MM.1S (cell line): ENCODE measurements around the gene SLC24A3.

Experiments used
- DNase-seq: peaks from one replicate; pipeline ENCODE4 v3.0.0-alpha.2; 2015
- H2AFZ ChIP-seq: fragments of 300-600 bp; sonication (generic); 2 replicates; pipeline ENCODE4 v1.6.0; 2016; ENCODE audit warnings: antibody characterized with exemption, low read length
- H3F3A ChIP-seq: fragments of 300-600 bp; sonication (generic); 2 replicates; pipeline ENCODE4 v1.6.1; 2016; ENCODE audit warnings: mild to moderate bottlenecking, antibody characterized with exemption, low read length, moderate library complexity, mixed read lengths; ENCODE audit not compliant: insufficient read depth
- H3K27ac ChIP-seq: fragments of 300-600 bp; sonication (generic); 2 replicates; pipeline ENCODE4 v1.5.1; 2016; ENCODE audit warnings: mild to moderate bottlenecking, low read length
- H3K27me3 ChIP-seq: fragments of 300-600 bp; sonication (generic); replicated peaks from 2 replicates; pipeline ENCODE4 v1.6.0; 2016; ENCODE audit warnings: low read length; ENCODE audit not compliant: insufficient read depth
- H3K36me3 ChIP-seq: fragments of 300-600 bp; sonication (generic); replicated peaks from 2 replicates; pipeline ENCODE4 v1.6.1; 2016; ENCODE audit warnings: mild to moderate bottlenecking, low read length, mixed read lengths; ENCODE audit not compliant: insufficient read depth
- H3K4me1 ChIP-seq: fragments of 300-600 bp; sonication (generic); 2 replicates; pipeline ENCODE4 v1.6.1; 2016; ENCODE audit warnings: low read length, mixed read lengths
- H3K4me2 ChIP-seq: fragments of 300-600 bp; sonication (generic); 2 replicates; pipeline ENCODE4 v1.6.0; 2016; ENCODE audit warnings: low read depth, low read length
- H3K4me3 ChIP-seq: fragments of 300-600 bp; sonication (generic); 2 replicates; pipeline ENCODE4 v1.5.1; 2016; ENCODE audit warnings: low read length, mixed read lengths
- H3K79me2 ChIP-seq: fragments of 300-600 bp; sonication (generic); 2 replicates; pipeline ENCODE4 v1.6.1; 2016; ENCODE audit warnings: mixed run types, low read length, mixed read lengths
- H3K9ac ChIP-seq: fragments of 300-600 bp; sonication (generic); 2 replicates; pipeline ENCODE4 v1.6.1; 2016; ENCODE audit warnings: low read length, mixed read lengths
- H3K9me2 ChIP-seq: fragments of 300-600 bp; sonication (generic); replicated peaks from 2 replicates; pipeline ENCODE4 v1.6.1; 2016; ENCODE audit warnings: mild to moderate bottlenecking, low read length, mixed read lengths; ENCODE audit not compliant: insufficient read depth
- H3K9me3 ChIP-seq: fragments of 300-600 bp; sonication (generic); replicated peaks from 2 replicates; pipeline ENCODE4 v1.6.1; 2016; ENCODE audit warnings: mild to moderate bottlenecking, low read length, mixed read lengths; ENCODE audit not compliant: insufficient read depth
- H4K20me1 ChIP-seq: fragments of 300-600 bp; sonication (generic); 2 replicates; pipeline ENCODE4 v1.6.1; 2016; ENCODE audit warnings: mild to moderate bottlenecking, low read length, moderate library complexity, mixed read lengths; ENCODE audit not compliant: insufficient read depth
- EZH2 ChIP-seq: fragments of 300-600 bp; sonication (generic); optimal IDR thresholded peaks from 2 replicates; pipeline ENCODE3; 2017; ENCODE audit warnings: low read depth, mild to moderate bottlenecking, antibody characterized with exemption, low read length, mixed read lengths
- EZH2phosphoT487 ChIP-seq: fragments of 300-600 bp; sonication (generic); IDR thresholded peaks from 2 replicates; pipeline ENCODE4 v1.6.1; 2018; ENCODE audit warnings: antibody characterized with exemption, low read length
- TF ChIP-seq, protein P1 (sequence below): fragments of 300-600 bp; sonication (generic); IDR thresholded peaks from 2 replicates; pipeline ENCODE4 v1.5.1; 2016; ENCODE audit warnings: antibody characterized with exemption, low read length, mixed read lengths

The SLC24A3 gene

DNA sequence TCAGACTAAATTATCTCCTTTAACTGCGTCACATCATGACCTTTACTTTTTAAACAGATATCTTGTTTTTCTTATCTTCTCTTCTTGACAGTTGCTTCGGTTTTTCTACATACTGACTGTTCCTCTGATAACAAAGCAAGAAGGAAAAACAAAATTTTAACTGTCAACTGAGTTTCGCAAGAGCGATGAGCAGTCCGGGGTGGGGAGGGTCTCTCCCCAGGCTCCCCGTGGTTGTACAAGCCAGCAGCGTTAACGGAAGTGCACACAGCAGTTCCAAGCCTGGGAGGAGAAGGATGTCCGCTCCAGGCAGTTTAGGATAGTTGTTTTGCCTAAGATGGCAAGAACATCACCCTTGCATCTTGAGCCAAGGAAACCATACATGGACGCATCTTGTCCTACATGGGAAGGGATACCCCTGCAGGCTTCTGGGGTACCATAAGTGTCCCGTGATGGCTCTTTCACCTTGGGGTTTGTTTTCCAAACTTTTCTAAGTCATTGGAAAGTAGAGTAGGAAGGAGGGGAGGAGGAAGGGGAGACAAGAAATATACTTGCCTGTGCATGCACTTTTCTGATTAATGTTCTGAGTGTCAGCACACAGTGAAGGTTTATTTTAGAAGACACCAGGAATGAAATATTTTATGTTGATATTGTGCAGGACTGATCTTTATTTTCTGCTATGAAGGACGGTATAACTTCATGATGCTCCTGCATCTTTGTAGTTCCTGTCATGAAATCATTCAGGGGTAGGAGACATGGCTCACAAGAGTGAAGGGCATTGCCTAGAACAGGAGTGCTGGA lies 20.8 kb downstream of the SLC24A3 start:
- no peaks in the 10 kb centered on the region for H3K79me2 ChIP-seq
- H3K9me2 ChIP-seq, result no peaks in the 10 kb centered on the region
- H2AFZ ChIP-seq, result no peak overlapping the region
- no peaks in the 10 kb centered on the region for H3K27me3 ChIP-seq
- H4K20me1 ChIP-seq, result no peaks in the 10 kb centered on the region
- no peaks in the 10 kb centered on the region for H3K36me3 ChIP-seq
- H3K4me3 ChIP-seq, result no peak overlapping the region
- no peaks in the 10 kb centered on the region for H3K9me3 ChIP-seq
- TF ChIP-seq, protein P1, sequence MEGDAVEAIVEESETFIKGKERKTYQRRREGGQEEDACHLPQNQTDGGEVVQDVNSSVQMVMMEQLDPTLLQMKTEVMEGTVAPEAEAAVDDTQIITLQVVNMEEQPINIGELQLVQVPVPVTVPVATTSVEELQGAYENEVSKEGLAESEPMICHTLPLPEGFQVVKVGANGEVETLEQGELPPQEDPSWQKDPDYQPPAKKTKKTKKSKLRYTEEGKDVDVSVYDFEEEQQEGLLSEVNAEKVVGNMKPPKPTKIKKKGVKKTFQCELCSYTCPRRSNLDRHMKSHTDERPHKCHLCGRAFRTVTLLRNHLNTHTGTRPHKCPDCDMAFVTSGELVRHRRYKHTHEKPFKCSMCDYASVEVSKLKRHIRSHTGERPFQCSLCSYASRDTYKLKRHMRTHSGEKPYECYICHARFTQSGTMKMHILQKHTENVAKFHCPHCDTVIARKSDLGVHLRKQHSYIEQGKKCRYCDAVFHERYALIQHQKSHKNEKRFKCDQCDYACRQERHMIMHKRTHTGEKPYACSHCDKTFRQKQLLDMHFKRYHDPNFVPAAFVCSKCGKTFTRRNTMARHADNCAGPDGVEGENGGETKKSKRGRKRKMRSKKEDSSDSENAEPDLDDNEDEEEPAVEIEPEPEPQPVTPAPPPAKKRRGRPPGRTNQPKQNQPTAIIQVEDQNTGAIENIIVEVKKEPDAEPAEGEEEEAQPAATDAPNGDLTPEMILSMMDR, result no peak
- no peak for TF ChIP-seq EZH2
- TF ChIP-seq EZH2phosphoT487, result no peak
- no peak overlapping the region for H3K4me2 ChIP-seq
- H3K27ac ChIP-seq, result no peak overlapping the region
- no peak overlapping the region for H3K9ac ChIP-seq
- peaks cover 10% of the 10 kb centered on the region for H3K4me1 ChIP-seq
- no peak for DNase-seq
- no peaks in the 10 kb centered on the region for H3F3A ChIP-seq

DNA sequence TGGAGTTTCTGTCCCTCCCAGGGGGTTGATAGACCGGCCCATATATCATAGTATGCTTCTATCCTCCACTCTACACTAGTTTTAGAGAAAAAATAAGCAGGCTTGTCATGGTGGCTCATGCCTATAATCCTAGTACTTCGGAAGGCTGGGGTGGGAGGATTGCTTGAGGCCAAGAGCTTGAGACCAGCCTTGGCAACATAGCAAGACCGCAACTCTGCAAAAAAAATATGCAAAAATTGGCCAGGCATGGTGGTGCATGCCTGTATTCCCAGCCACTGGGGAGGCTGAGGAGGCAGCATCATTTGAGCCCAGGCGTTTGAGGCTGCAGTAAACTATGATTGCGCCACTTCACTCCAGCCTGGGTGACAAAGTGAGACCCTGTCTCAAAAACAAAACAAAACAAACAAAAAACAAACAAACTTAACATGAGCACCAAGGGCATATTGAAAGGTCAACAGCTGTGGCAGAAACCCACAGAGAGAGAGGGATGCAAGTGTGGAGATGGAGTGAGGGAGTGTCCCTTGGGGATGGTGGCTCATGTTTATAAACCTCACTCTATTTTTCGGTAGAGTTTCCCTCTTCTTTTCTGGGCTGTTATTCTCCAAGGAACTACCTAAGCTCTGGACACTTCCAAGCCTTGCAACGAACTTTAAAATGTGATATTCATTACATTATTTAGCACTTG lies 24.1 kb downstream of the SLC24A3 start:
- H3K4me1 ChIP-seq, result peaks cover 14% of the 10 kb centered on the region
- no peaks in the 10 kb centered on the region for H3K79me2 ChIP-seq
- no peak overlapping the region for H3K27ac ChIP-seq
- H3K9ac ChIP-seq, result no peak overlapping the region
- H3K4me3 ChIP-seq, result no peak overlapping the region
- DNase-seq, result no peak
- H4K20me1 ChIP-seq, result no peaks in the 10 kb centered on the region
- TF ChIP-seq EZH2phosphoT487 (no peak), EZH2 (no peak)
- TF ChIP-seq, protein P1, result no peak
- H3K9me3 ChIP-seq, result no peaks in the 10 kb centered on the region
- H3K4me2 ChIP-seq, result no peak overlapping the region
- H3K9me2 ChIP-seq, result no peaks in the 10 kb centered on the region
- H3K36me3 ChIP-seq, result no peaks in the 10 kb centered on the region
- no peaks in the 10 kb centered on the region for H3K27me3 ChIP-seq
- no peaks in the 10 kb centered on the region for H3F3A ChIP-seq
- H2AFZ ChIP-seq, result no peak overlapping the region

DNA sequence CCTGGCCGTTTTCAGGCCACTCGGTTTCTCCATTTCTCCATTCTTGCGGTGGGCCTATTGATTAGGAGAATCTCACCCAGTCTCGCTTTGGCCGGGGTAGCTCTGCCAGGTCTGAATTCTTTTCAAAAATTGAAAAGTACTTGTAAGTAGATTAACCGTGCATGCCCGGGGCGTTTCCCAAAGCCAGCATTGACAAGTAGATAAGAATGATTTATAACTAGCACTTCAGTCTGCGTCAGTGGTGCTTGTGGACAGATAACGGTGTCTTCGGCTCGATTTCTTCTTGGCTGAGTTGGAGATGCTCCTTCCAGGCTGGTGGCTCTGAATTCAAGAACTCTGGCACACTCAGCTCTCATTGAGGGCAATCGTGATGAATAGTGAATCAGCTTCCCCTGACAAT lies 29.0 kb downstream of the SLC24A3 start:
- H4K20me1 ChIP-seq, result no peaks in the 10 kb centered on the region
- no peak for TF ChIP-seq EZH2phosphoT487
- TF ChIP-seq EZH2, result no peak
- TF ChIP-seq, protein P1, result no peak
- no peaks in the 10 kb centered on the region for H3F3A ChIP-seq
- H3K27me3 ChIP-seq, result no peaks in the 10 kb centered on the region
- no peak overlapping the region for H3K4me3 ChIP-seq
- H3K4me1 ChIP-seq, result peaks cover 14% of the 10 kb centered on the region
- H3K4me2 ChIP-seq, result no peak overlapping the region
- no peaks in the 10 kb centered on the region for H3K36me3 ChIP-seq
- DNase-seq, result no peak
- H3K27ac ChIP-seq, result no peak overlapping the region
- H3K9me3 ChIP-seq, result no peaks in the 10 kb centered on the region
- no peaks in the 10 kb centered on the region for H3K9me2 ChIP-seq
- no peak overlapping the region for H3K9ac ChIP-seq
- no peaks in the 10 kb centered on the region for H3K79me2 ChIP-seq
- no peak overlapping the region for H2AFZ ChIP-seq
